ENCODE data around the gene DNM3.

GRCh38 chr1:172345077-172345476 lies 503.8 kb downstream of the DNM3 start:
- TF ChIP-seq EZH2 (IDR thresholded peaks at IDR 0.05; ENCODE audit: borderline replicate concordance, low read length) (no peak), CTCF (IDR thresholded peaks at IDR 0.05; ENCODE audit: low read length) (no peak)

Data from OCI-LY1 (cell line).